Brain microvascular endothelial cell (primary cell): Measurements from ENCODE around the gene LLGL2.

ENCODE experiments used
- DNase-seq: peaks from one replicate; pipeline ENCODE4 v3.0.0-alpha.2; 2020
- H3K27ac ChIP-seq: fragments of 250-450 bp; sonication (Bioruptor Pico); 2 replicates; pipeline ENCODE4 v1.5.1; 2020; ENCODE audit warnings: mild to moderate bottlenecking, moderate library complexity
- H3K27me3 ChIP-seq: fragments of 250-450 bp; sonication (Bioruptor Pico); replicated peaks from 2 replicates; pipeline ENCODE4 v1.5.1; 2020; ENCODE audit warnings: mild to moderate bottlenecking
- H3K36me3 ChIP-seq: fragments of 250-450 bp; sonication (Bioruptor Pico); replicated peaks from 2 replicates; pipeline ENCODE4 v1.5.1; 2020; ENCODE audit warnings: mild to moderate bottlenecking
- H3K4me3 ChIP-seq: 2 replicates; pipeline ENCODE4 v1.5.1; 2011; ENCODE audit warnings: low read depth, mild to moderate bottlenecking, control low read depth, low read length, moderate library complexity
- CTCF ChIP-seq: IDR thresholded peaks from 2 replicates; pipeline ENCODE4 v1.5.1; 2011; ENCODE audit warnings: low read depth, mild to moderate bottlenecking, moderate library complexity, low read length, control low read depth, inconsistent platforms; ENCODE audit errors: missing control alignments
- in situ Hi-C: cut with HindIII; loops from 2 replicates; pipeline ENCODE4 v1.10.0; 2017; ENCODE audit warnings: low sequenced_read_pairs, low pct_ligation_motif_present

The LLGL2 gene

GRCh38 chr17:75521290-75521689 lies 4.2 kb upstream of the LLGL2 start:
- H3K27ac ChIP-seq: no peak overlapping the region
- H3K27me3 ChIP-seq: peaks cover 3% of the 10 kb centered on the region
- in situ Hi-C loops: no loop called here
- TF ChIP-seq CTCF: no peak
- H3K4me3 ChIP-seq: no peak overlapping the region
- H3K36me3 ChIP-seq: no peaks in the 10 kb centered on the region
- no peak for DNase-seq

GRCh38 chr17:75521951-75522727 lies 3.4 kb upstream of the LLGL2 start:
- H3K36me3 ChIP-seq: no peaks in the 10 kb centered on the region
- in situ Hi-C loops: no loop called here

GRCh38 chr17:75523647-75524046 lies 1.9 kb upstream of the LLGL2 start:
- no peak for TF ChIP-seq CTCF
- in situ Hi-C loops: no loop called here

More at GRCh38 chr17:75521951-75522727, 3.4 kb upstream of the LLGL2 start:
- Histone ChIP-seq H3K27me3 (peaks cover 9% of the 10 kb centered on the region), H3K4me3 (no peak overlapping the region), H3K27ac (no peak overlapping the region)
- no peak for DNase-seq
- no peak for TF ChIP-seq CTCF

GRCh38 chr17:75524269-75524969 lies 1.1 kb upstream of the LLGL2 start:
- Histone ChIP-seq H3K27ac (no peak overlapping the region), H3K27me3 (peaks cover 9% of the 10 kb centered on the region), H3K4me3 (peak overlapping the region; percentile 48), H3K36me3 (no peaks in the 10 kb centered on the region)
- in situ Hi-C loops: no loop called here
- no peak for TF ChIP-seq CTCF
- DNase-seq: no peak

More at GRCh38 chr17:75523647-75524046, 1.9 kb upstream of the LLGL2 start:
- Histone ChIP-seq H3K36me3 (no peaks in the 10 kb centered on the region), H3K4me3 (no peak overlapping the region), H3K27me3 (peaks cover 9% of the 10 kb centered on the region), H3K27ac (no peak overlapping the region)
- no peak for DNase-seq

- no peak for DNase-seq
- in situ Hi-C loops: no loop called here
- Histone ChIP-seq H3K27me3 (peaks cover 9% of the 10 kb centered on the region), H3K27ac (no peak overlapping the region), H3K36me3 (no peaks in the 10 kb centered on the region), H3K4me3 (peak overlapping the region; percentile 22)
- TF ChIP-seq CTCF: no peak
Observed at GRCh38 chr17:75525806-75526554, 483 bp downstream of the LLGL2 start.
